HFFc6 (cell line): ENCODE data around the gene GFI1B. TPM values are rescaled to one million over a fixed set of nuclear protein-coding genes. Genes with fewer than 3 reads are reported as not detected.

Source experiments
- DNase-seq: peaks from one replicate; pipeline ENCODE4 v3.0.0-alpha.2; 2018
- H3K27ac Mint-ChIP-seq: 2 replicates; pipeline ENCODE4 v1.8.0; 2020; ENCODE audit warnings: mild to moderate bottlenecking, mixed read lengths
- H3K27me3 Mint-ChIP-seq: 2 replicates; pipeline ENCODE4 v1.8.0; 2021; ENCODE audit warnings: mild to moderate bottlenecking, moderate library complexity, mixed read lengths; ENCODE audit not compliant: insufficient read depth
- H3K36me3 Mint-ChIP-seq: 2 replicates; pipeline ENCODE4 v1.8.0; 2021; ENCODE audit warnings: low read depth, mixed read lengths
- H3K4me1 Mint-ChIP-seq: 2 replicates; pipeline ENCODE4 v1.8.0; 2020; ENCODE audit warnings: low read depth, mixed read lengths
- H3K4me3 Mint-ChIP-seq: 2 replicates; pipeline ENCODE4 v1.8.0; 2020; ENCODE audit warnings: mild to moderate bottlenecking, moderate library complexity, mixed read lengths
- H3K9me3 Mint-ChIP-seq: 2 replicates; pipeline ENCODE4 v1.8.0; 2020; ENCODE audit warnings: mild to moderate bottlenecking, mixed read lengths
- total RNA-seq, 6 experiments: library from RNA; stranded (reverse); fragmentation: NEBNext Ultra II Directional; extraction: Animal tissue kit (Norgen Biotek cat#: 25700); gene quantifications; 2 replicates in 1 of 6; 3 replicates in 5 of 6; pipeline ENCODE4 v1.2.3, GENCODE V29; 2021
- TF ChIP-seq, protein P1 (sequence below): fragments of 200-600 bp; sonication (generic); IDR thresholded peaks from 2 replicates; pipeline ENCODE4 v1.5.0; 2021; ENCODE audit warnings: antibody characterized with exemption, mild to moderate bottlenecking

The GFI1B gene
- total RNA-seq, 6 experiments from 2014 or later = 0.18 TPM; not detected in 5

DNA sequence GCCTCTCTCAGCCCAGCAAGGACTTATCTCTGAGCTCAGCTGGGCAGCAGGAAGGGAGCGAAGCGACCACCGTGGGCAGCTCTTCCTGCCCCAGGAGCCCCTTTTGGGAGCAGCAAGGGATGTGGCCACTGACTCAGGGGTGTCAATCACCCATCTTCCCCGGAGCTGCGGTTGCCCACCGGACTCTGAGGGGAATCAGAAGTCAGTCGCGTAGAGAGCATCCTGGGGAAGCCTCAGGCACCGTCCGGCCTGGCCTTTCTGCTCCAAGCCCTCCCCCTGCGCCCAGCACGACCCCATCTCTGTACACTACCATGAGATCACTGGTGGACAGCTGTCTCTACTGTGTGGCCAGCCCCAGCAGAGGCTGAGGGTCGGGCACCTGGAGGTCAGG, 24.6 kb downstream of the GFI1B start:
- H3K9me3 Mint-ChIP-seq = peaks cover 3% of the 10 kb centered on the region; the same call in 1 of the 2 replicates
- H3K36me3 Mint-ChIP-seq = no peaks in the 10 kb centered on the region
- no peaks in the 10 kb centered on the region for H3K4me1 Mint-ChIP-seq
- peaks cover 58% of the 10 kb centered on the region for H3K27me3 Mint-ChIP-seq
- no peak for DNase-seq
- no peak overlapping the region for H3K4me3 Mint-ChIP-seq
- TF ChIP-seq, protein P1, sequence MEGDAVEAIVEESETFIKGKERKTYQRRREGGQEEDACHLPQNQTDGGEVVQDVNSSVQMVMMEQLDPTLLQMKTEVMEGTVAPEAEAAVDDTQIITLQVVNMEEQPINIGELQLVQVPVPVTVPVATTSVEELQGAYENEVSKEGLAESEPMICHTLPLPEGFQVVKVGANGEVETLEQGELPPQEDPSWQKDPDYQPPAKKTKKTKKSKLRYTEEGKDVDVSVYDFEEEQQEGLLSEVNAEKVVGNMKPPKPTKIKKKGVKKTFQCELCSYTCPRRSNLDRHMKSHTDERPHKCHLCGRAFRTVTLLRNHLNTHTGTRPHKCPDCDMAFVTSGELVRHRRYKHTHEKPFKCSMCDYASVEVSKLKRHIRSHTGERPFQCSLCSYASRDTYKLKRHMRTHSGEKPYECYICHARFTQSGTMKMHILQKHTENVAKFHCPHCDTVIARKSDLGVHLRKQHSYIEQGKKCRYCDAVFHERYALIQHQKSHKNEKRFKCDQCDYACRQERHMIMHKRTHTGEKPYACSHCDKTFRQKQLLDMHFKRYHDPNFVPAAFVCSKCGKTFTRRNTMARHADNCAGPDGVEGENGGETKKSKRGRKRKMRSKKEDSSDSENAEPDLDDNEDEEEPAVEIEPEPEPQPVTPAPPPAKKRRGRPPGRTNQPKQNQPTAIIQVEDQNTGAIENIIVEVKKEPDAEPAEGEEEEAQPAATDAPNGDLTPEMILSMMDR = no peak
- no peak overlapping the region for H3K27ac Mint-ChIP-seq

DNA sequence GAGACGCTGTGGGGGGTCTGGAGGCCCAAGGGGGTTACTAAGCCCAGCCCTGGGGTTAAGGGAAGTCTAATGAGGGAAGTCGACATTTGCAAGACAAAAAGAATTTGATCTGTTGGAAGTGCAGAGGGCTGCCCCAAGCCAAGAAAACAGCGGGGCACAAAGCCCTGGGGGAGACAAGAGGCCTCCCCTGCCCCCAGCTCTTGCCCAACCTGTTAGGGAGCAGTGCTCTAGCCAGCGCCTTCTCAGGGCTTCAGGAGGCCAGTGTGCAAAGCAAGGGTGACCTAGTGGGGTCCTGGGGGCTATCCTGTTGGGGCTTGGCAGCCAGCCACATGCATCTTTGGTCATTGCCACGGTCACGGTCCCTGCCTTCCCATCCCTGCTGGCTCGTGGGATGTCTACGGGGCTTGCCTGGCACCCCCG, 25.2 kb downstream of the GFI1B start:
- Mint-ChIP-seq H3K27ac (no peak overlapping the region), H3K4me1 (no peaks in the 10 kb centered on the region), H3K27me3 (peaks cover 58% of the 10 kb centered on the region), H3K36me3 (no peaks in the 10 kb centered on the region), H3K4me3 (no peak overlapping the region), H3K9me3 (peaks cover 3% of the 10 kb centered on the region; the same call in 1 of the 2 replicates)
- TF ChIP-seq, protein P1 = no peak
- DNase-seq = no peak

DNA sequence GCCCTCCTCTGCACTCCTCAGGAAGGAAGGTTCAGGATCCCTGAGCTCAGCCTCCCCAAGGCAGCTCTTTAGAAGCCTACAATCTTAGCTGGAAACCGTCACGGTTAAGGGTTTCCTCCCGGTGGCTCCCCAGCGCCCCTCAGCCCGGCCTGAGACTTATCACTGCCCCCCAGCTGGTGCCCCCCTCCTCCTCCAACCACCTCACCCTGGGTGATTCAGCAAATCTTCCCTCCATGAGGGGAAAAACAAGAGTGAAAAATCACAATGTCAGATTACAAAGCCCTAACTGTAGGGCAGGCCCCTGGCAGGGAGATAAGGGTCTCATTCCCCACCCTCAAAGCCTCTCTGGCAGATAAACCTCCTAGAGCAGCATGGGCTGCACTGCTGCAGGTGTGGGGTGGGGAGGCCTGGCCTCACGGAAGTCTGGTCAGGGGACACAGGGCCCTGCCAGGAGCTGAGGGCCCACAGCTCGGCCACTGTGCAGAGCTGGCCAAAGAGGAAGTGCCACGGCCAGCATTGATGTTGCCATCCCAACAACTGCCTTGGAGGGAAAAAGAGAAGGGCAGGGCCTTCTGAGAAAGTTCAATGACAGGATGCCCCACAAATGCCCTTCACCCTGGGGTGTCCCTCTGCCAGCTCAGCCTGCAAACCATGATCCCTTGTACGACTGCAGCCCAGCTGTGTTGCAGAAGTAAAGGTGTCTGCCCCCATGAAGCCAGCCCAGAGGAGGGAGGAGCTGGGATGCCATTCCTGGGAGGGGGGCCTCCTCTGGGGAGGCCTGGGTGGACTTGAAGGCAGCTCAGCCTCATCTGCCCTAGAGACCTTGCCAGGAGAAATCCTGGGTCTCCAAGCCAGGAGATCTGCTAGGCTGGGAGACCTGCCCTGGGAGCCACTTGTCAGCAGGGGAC, 25.9 kb downstream of the GFI1B start:
- Mint-ChIP-seq H3K27me3 (peaks cover 55% of the 10 kb centered on the region), H3K36me3 (no peaks in the 10 kb centered on the region), H3K4me3 (no peak overlapping the region), H3K27ac (no peak overlapping the region), H3K9me3 (peaks cover 3% of the 10 kb centered on the region; the same call in 1 of the 2 replicates), H3K4me1 (no peaks in the 10 kb centered on the region)
- TF ChIP-seq, protein P1 = no peak
- no peak for DNase-seq

DNA sequence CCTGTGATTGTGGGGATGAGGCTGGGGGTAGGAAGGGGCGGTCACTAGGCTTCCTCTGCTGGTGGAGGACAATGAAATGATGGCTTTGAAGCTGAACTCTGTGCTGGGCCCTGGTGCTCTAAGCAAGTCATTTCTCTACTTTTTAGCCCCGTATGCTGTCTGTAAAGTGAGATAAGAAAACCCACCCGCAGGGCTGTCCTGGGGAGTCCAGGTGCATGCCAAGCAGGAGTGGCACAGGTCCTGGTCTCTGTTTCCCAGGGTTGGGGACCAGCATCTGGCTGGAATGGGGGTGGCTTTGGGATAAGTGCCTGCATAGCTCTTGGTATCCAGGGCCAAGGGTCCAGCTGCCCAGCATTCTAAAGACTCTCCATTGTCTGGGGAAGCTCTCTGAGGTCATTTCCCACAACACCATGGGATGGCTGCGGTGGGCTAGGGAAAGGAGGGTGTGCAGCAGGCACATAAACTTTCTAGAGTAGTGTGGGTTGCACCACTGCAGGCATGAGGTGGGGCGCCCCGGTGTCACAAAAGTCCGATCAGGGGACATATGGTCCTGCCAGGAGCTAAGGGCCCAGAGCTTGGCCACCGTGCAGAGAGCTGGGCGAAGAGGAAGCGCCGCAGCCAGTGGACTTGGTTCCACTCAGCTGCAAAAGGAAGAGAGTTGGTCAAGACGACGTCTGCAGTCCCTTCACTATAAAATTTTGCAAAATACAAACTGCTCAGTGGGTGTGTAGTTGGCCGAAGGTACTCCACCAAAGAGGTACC, 26.7 kb downstream of the GFI1B start:
- Mint-ChIP-seq H3K27ac (no peak overlapping the region), H3K4me3 (no peak overlapping the region), H3K4me1 (no peaks in the 10 kb centered on the region), H3K36me3 (no peaks in the 10 kb centered on the region), H3K27me3 (peaks cover 49% of the 10 kb centered on the region), H3K9me3 (peaks cover 3% of the 10 kb centered on the region; the same call in 1 of the 2 replicates)
- TF ChIP-seq, protein P1 = no peak
- DNase-seq = no peak

DNA sequence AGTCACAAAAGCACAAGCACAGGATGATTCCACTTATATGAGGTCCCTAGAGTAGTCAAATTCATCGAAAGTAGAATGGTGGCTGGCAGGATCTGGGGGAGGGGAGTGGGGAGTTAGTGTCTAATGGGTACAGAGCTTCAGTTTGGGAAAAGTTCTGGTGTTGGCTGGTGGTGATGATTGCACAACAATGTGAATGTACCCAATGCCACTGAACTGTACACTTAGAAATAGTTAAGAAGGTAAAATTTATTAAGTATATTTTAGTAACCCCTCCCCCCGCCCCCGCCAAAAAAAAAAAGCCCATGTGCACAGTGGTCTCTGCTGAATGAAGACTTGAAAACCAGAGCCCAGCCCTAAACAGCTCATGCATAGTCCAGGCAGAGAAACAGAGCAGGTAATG, 27.5 kb downstream of the GFI1B start:
- TF ChIP-seq, protein P1 = no peak
- no peaks in the 10 kb centered on the region for H3K36me3 Mint-ChIP-seq
- H3K4me3 Mint-ChIP-seq = no peak overlapping the region

More for the DNA sequence above, 27.5 kb downstream of the GFI1B start:
- DNase-seq = no peak
- peaks cover 3% of the 10 kb centered on the region; the same call in 1 of the 2 replicates for H3K9me3 Mint-ChIP-seq
- no peak overlapping the region for H3K27ac Mint-ChIP-seq
- no peaks in the 10 kb centered on the region for H3K4me1 Mint-ChIP-seq
- H3K27me3 Mint-ChIP-seq = peaks cover 44% of the 10 kb centered on the region
